AG04450 (cell line): ENCODE measurements around the gene SMARCE1. TPM values are rescaled to one million over a fixed set of nuclear protein-coding genes. Genes with fewer than 3 reads are reported as not detected.

Experiments
- CTCF ChIA-PET: fragments of 300-600, 350-600 bp; formaldehyde crosslinking; extraction: SDS; loops from one replicate; lab custom pipeline; 2022; ENCODE audit warnings: antibody characterized with exemption, inconsistent platforms; lab: Charles Lee
- POLR2A ChIA-PET: fragments of 350-600 bp; formaldehyde crosslinking; extraction: SDS; loops from one replicate; lab custom pipeline; 2021; ENCODE audit warnings: antibody characterized with exemption, inconsistent platforms; lab: Yijun Ruan, JAX
- DNase-seq: peaks from one replicate; pipeline ENCODE4 v3.0.0-alpha.2; 2011; ENCODE audit warnings: low read depth, low spot score
- H3K27ac ChIP-seq: one replicate; pipeline ENCODE4 v1.5.1; 2012; ENCODE audit warnings: low read depth, low read length, control low read depth
- H3K27me3 ChIP-seq: one replicate; pipeline ENCODE4 v1.6.0; 2012; ENCODE audit warnings: low read length; ENCODE audit not compliant: control insufficient read depth, insufficient read depth
- H3K4me3 ChIP-seq: 2 replicates; pipeline ENCODE4 v1.5.1; 2011; ENCODE audit warnings: mild to moderate bottlenecking, low read depth, low read length, control low read depth
- H3K9me3 ChIP-seq: 2 replicates; pipeline ENCODE4 v1.5.1; 2012; ENCODE audit warnings: low read length; ENCODE audit not compliant: control insufficient read depth, insufficient read depth
- polyA plus RNA-seq: library from polyadenylated mRNA; depleted of rRNA; stranded (reverse); fragments of >200 nt; gene quantifications from 2 replicates; pipeline ENCODE4 v1.2.3, GENCODE V29; 2011
- TF ChIP-seq, protein P1 (sequence below): IDR thresholded peaks from 2 replicates; pipeline ENCODE4 v1.5.1; 2011; ENCODE audit warnings: low read depth, low read length, control low read depth, inconsistent platforms

The SMARCE1 gene
- polyA plus RNA-seq, 1 experiment = 111 TPM

DNA sequence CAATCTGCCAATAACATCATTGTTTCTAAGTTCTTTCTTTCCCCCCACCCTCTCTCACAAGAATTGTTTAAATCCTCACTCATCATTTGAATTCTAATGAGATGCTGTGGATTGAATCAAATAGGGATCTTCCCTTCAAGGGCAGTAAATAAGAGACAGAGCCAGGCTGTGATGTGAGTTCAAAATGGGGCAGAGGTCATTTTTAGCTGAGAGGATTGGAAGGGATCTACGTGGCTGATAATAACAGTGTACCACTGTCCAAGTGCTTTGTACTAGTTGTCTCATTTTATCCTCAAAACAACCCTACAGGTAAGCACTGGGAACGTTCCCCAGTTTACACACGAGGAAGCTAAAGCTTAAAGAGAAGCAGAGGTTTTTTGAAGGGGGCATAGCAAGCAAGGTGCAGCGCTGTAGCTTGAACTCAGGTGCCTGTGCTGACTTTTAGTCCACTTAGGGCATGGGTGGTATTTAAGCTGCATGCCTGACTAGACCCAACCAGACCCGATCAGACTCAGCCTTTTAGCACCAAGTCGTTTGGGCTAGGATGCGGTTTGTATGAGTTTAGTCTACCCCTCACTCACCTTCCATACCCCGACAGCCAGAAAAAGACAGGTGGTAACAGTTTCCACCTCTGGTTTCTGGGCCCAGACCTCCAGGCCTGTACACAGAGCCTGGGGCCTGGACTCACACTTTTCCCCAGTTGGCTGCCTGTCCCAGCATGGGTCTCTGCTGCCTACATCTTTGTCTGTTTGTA is 43.1 kb downstream of the SMARCE1 start:
- H3K27me3 ChIP-seq = peaks cover 35% of the 10 kb centered on the region
- POLR2A ChIA-PET = interaction anchor here (0.6 to 0.9 kb wide), 2 partner anchors 11 to 129 kb away, joined by 3 to 4 read pairs; no protein-coding TSS in a partner anchor
- CTCF ChIA-PET = interaction anchor here (0.9 kb wide), 2 partner anchors 15 to 1061 kb away, joined by 3 read pairs; no protein-coding TSS in a partner anchor
- H3K27ac ChIP-seq = no peak overlapping the region
- H3K9me3 ChIP-seq = no peaks in the 10 kb centered on the region; the same call in 1 of the 2 replicates
- no peak overlapping the region for H3K4me3 ChIP-seq
- TF ChIP-seq, protein P1, sequence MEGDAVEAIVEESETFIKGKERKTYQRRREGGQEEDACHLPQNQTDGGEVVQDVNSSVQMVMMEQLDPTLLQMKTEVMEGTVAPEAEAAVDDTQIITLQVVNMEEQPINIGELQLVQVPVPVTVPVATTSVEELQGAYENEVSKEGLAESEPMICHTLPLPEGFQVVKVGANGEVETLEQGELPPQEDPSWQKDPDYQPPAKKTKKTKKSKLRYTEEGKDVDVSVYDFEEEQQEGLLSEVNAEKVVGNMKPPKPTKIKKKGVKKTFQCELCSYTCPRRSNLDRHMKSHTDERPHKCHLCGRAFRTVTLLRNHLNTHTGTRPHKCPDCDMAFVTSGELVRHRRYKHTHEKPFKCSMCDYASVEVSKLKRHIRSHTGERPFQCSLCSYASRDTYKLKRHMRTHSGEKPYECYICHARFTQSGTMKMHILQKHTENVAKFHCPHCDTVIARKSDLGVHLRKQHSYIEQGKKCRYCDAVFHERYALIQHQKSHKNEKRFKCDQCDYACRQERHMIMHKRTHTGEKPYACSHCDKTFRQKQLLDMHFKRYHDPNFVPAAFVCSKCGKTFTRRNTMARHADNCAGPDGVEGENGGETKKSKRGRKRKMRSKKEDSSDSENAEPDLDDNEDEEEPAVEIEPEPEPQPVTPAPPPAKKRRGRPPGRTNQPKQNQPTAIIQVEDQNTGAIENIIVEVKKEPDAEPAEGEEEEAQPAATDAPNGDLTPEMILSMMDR = no peak
- DNase-seq = no peak

DNA sequence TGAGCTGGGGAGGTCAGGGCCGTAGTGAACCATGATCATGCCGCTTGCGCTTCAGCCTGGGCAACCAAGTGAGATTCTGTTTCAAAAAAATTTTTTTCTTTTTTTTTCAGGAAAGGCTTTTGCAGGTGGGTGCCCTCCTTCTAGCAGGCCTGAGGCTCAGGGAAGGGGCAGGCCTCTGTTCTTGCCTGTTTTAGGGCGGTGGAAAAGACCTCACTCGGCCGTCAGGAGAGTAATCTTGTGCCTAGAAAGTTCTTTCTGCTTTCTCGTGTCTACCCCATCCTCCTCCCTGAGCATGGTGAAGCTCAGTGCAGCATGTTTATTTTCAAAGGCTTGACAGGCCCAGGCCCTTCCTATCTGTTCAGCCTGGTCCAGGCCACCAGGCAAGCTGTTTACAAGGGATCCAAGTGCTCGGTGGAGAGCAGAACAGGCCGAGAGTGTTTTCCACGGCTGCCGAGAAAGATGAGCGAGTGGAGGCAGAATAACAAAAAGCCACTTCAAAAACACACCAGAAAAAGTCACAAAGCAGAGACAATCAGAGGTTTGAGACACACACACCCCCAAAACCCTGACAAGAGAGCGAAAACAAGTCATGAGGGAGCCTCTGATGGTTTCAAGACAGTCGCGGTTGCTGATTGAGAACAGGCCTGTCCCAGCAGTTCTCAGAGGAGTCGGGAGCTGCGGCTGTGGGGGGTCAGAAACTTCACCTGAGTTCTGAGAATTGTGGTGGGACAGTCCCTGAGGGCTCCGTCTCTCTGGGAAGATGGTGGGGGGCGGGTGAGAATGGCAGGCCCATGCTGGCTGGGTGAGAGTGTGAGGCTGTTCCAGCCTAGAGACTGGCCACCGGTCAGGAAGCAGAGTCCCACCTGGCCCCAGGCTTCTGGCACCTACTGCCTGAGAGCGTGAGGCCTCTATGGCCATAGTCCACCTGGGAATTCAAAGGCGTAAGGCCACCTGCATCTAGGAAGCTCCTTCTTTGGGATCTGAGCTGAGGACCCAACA is 44.9 kb downstream of the SMARCE1 start:
- POLR2A ChIA-PET = interaction anchor here (1.2 kb wide), 1 partner anchor 13 kb away, joined by 3 read pairs; no protein-coding TSS in a partner anchor
- Histone ChIP-seq H3K9me3 (no peaks in the 10 kb centered on the region; the same call in 1 of the 2 replicates), H3K4me3 (no peak overlapping the region), H3K27ac (no peak overlapping the region), H3K27me3 (peaks cover 35% of the 10 kb centered on the region)
- no peak for DNase-seq
- TF ChIP-seq, protein P1 = no peak
- CTCF ChIA-PET = interaction anchor here (0.7 to 1.4 kb wide), 3 partner anchors 17 to 51 kb away, joined by 3 to 4 read pairs (median 3); no protein-coding TSS in a partner anchor

DNA sequence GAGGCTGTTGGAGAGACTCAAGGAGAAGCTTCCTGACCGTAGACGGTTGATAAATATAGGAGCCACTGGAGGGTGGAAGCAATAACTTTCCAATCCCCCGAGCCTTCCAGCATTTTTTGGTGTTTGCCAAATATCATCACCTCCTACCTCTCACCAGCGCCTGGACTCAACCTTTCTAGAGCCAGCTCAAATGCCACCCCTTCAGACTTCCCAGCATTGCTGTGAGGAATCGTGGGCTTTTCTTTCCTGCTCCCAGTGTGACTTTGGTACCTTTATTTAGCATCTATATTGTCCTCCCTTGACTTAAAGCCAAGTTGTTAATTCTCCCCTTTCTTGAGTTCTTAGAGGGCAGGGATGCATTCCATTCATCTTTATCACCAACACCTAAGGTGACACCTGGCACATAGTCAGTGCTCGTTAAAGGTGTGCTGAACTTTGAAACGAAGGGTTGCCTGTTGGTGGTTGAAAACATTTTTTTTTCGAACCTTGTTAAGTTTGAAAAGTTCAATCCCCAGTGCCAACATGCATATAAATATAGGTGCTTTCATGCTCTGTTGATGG is 47.1 kb downstream of the SMARCE1 start:
- no peak for DNase-seq
- ChIA-PET POLR2A (no interaction called here), CTCF (interaction anchor here (0.6 kb wide), 1 partner anchor 15 kb away, joined by 3 read pairs; no protein-coding TSS in a partner anchor)
- Histone ChIP-seq H3K4me3 (no peak overlapping the region), H3K27ac (no peak overlapping the region), H3K9me3 (no peaks in the 10 kb centered on the region; the same call in 1 of the 2 replicates), H3K27me3 (peaks cover 25% of the 10 kb centered on the region)
- TF ChIP-seq, protein P1 = no peak

DNA sequence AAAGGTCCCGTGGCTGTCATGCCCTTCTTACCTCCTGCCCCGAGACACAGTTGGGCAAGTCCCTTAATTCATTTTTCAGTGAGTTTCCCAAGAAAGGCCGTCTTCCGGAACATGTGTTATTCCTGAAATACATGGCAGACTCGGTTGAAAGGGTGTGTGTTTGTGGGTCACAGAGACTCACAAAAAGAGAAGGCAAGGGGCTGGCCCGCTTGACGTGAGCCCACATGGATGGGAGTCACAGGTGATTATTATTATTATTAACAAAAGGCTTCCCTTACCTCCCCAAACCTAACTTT is 48.2 kb downstream of the SMARCE1 start:
- no peaks in the 10 kb centered on the region; the same call in 1 of the 2 replicates for H3K9me3 ChIP-seq
- TF ChIP-seq, protein P1 = no peak
- no peak overlapping the region for H3K4me3 ChIP-seq
- H3K27ac ChIP-seq = no peak overlapping the region
- peaks cover 17% of the 10 kb centered on the region for H3K27me3 ChIP-seq
- DNase-seq = no peak
- ChIA-PET POLR2A (no interaction called here), CTCF (no interaction called here)
